ENCODE results near the gene DRD5.

DNA sequence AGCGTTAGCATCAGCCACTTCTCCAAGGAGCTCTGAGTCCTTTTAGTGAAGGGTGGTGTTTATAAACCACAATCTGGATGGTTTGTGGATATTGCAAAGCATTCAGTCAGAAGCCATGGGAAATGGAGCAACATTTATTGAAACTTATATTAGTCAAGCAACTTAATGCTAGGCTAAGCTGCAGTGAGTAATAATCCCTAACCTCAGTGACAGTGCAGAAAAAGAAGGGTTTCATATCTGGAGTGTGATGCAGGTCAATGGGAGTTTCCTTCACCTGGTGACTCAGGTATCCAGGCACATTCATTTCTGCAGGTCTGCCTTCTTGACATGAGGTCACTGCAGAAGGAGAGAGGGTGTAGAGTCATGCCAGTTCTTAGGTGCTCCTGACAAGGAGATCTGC is 10.4 kb upstream of the DRD5 start:
- TF ChIP-seq EZH2phosphoT487 (conservative IDR thresholded peaks at IDR 0.05; ENCODE audit: low read length) = no peak
- TF ChIP-seq, protein P1, sequence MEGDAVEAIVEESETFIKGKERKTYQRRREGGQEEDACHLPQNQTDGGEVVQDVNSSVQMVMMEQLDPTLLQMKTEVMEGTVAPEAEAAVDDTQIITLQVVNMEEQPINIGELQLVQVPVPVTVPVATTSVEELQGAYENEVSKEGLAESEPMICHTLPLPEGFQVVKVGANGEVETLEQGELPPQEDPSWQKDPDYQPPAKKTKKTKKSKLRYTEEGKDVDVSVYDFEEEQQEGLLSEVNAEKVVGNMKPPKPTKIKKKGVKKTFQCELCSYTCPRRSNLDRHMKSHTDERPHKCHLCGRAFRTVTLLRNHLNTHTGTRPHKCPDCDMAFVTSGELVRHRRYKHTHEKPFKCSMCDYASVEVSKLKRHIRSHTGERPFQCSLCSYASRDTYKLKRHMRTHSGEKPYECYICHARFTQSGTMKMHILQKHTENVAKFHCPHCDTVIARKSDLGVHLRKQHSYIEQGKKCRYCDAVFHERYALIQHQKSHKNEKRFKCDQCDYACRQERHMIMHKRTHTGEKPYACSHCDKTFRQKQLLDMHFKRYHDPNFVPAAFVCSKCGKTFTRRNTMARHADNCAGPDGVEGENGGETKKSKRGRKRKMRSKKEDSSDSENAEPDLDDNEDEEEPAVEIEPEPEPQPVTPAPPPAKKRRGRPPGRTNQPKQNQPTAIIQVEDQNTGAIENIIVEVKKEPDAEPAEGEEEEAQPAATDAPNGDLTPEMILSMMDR (IDR thresholded peaks at IDR 0.05; ENCODE audit: insufficient read depth, low read length, poor library complexity, severe bottlenecking) = no peak
